SK-N-DZ (cell line): ENCODE data around the gene EIF4B. TPM values are rescaled to one million over a fixed set of nuclear protein-coding genes. Genes with fewer than 3 reads are reported as not detected.
"Not testable (repeated sequence)": the region's sequence is repeated elsewhere in the genome, so short reads cannot be mapped to it uniquely, and the experiment has no call there.

Source experiments
- DNase-seq: peaks from one replicate; pipeline ENCODE4 v3.0.0-alpha.2; 2015; ENCODE audit warnings: low spot score
- polyA plus RNA-seq, 2 experiments: library from polyadenylated mRNA; depleted of rRNA; stranded (reverse); fragments of >200 nt; gene quantifications; 2 replicates each; pipeline ENCODE4 v1.2.3, GENCODE V29; 2014

EIF4B gene
- polyA plus RNA-seq (2014; cell fraction: cytosol; rRNA removed): 453 and 511 TPM in 2 replicates
- 216 and 276 TPM in 2 replicates for polyA plus RNA-seq (2014; cell fraction: nucleus; rRNA removed)

DNA sequence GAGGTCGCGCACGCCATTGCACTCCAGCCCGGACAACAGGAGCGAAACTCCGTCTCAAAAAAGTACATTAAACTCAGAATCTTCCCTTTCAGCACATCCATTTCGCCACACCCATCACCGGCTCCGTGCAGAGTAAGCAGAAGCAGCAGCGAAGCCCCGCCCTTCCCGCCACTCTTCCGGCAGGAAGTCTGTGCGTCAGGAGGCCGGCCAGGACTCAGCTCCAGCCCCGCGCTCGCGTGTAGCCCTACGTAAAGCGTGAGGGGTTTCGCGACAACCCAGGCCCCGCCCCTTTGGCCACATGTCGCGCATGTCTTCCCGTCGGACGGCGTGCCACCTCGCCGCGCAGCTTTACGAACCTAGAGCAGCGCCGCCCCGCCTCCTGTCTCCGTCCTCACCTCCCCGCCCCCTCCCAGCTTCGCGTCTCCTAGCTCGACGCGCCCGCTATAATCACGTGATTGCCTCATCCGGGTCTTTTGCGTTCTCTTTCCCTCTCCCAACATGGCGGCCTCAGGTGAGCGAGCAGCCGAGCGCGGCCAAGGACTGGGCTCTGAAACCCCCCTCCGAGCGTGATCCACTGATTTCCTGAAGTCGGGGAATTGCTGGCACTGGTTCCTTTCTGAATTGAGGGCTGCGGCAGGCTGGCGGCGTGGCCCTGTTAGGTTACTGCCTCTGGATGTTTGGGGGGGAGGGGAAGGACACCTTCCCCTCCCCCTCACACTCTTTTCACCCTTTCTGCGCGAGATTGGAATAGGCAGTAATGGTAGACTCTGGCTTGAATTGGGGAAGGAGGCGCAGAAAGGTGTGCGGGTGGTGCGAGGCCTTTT, at the start of gene EIF4B:
TSS of gene EIF4B (plus strand) at position 471 of the 824 bp plus-strand sequence. CDS start at position 499, 28 bp downstream.
- DNase-seq: peak; percentile 100

- no peak for DNase-seq
These were observed 49.3 kb upstream of the EIF4B start for GRCh38 chr12:52956987-52957386.

- DNase-seq: no peak
These were observed 41.5 kb upstream of the EIF4B start for GRCh38 chr12:52964556-52965336.

DNA sequence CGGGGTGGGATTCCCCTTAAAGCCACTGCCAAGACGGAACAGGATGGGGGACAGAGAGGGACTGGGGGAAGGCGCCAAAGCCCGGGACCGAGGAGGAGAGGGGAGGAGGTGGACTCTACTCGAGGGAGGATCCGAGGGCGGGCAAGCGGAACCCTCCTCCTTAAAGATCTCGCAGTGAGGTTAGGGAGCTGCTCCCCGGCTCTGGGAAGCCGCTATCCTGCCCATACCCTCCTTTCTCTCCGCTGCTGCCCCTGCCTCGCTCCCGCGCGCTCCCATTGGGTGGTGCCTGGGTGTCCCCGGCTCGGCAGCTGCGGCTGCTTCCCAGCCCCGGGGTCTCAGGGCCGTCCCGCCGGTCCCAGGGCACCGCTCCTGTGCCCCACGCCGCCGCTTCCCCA, 40.9 kb upstream of the EIF4B start:
- DNase-seq: no peak

- no peak for DNase-seq
These were observed 37.0 kb upstream of the EIF4B start for GRCh38 chr12:52969166-52969795.

- DNase-seq: no peak
These were observed 36.3 kb upstream of the EIF4B start for GRCh38 chr12:52969828-52970569.

- no peak for DNase-seq
These were observed 34.5 kb upstream of the EIF4B start for GRCh38 chr12:52971679-52972329.

DNA sequence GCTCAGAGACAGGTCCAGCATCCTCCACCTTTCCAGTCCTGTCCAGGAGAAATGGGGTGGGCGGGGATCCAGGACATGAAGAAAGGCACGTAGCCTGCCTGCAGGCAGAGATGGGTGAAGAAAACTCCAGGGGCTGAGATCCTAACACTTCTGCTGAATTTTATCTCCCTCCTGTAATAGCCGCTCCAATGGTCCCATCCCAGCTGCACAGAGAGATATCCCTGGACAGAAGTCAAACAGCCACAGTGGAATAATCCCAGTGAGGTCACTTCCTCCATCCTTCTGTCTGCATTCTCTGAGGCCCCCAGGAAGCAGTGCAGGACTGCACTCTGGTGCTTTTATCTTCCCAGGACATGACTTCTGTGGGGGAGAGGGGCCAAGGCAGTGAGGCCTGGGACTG, 31.1 kb upstream of the EIF4B start:
- no peak for DNase-seq

DNA sequence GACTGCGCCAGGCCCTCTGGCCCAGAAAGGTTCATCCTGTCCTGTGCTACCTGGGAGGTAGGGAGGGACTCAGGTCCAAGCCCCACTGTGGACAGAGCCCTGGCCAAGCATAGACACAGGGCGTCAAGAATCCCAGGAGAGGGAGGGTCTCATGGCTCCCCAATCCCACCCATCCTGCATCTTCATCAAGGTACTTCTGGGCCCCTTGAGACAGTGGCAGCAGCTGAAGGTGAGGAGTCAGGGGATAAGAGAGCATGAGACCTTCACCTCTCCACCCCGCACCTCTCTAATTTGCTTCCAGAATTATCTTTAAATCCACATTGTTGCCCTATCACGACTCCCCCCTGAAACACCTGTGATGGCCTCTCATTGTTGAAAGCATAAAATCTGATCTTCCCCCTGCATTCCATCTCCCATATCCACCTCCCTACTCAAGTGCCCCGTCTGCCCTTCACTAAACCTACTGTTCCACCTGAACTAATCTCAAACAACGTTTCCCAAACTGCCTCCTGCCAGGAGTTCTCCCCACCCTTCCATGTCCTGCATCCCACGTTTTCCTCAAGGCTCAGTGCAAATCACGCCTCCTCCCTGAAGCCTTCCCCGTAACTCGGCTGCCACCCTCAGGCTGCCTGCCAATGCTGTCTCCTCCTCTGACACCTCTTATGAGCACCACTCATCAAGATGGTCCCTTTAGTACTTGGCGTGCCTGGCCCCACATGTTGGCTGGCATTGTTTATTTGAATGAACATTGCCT, 30.3 kb upstream of the EIF4B start:
- DNase-seq: no peak

DNA sequence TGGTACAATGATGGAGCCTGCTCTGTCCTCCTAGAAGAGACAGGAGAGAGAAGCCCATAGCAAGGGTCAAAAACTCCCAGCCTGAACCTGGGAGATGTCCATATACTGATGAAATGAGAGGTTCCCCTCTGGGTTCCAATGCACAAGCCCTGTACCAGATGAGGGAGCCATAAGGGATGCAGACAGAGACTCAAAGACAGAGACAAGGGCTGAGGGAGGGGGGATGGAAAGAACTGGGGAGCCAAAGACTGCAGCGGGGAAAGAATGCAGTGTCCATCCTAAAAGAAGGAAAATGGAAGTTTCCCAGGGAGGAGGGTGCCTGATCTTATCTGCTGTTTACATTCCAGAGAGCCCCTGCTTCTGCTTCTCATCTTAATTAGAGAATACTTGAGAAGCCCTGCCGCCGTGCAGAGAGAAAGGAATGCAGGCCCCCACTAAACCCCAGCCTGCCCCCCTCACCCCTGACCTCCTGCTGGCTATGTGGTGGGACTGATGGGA, 29.6 kb upstream of the EIF4B start:
- no peak for DNase-seq

DNA sequence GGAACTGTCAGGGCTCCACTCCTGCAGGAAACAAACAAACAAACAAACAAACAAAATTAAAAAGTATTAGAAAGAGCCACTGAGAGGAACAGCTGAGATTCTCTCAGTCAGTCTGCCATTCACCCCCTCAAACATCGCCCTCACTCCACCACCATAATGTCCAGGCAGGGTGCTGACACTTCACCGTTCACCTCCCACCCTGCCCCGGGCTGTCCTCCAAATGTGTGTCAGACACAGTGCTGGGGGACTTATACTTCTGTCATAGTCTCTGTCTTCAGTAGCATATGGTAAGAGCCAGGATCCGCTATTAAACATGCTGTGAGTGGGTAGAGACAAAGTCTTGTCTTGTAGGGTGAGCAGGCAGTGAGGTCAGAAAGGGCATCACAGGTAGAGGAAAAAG, 29.1 kb upstream of the EIF4B start:
- no peak for DNase-seq

DNA sequence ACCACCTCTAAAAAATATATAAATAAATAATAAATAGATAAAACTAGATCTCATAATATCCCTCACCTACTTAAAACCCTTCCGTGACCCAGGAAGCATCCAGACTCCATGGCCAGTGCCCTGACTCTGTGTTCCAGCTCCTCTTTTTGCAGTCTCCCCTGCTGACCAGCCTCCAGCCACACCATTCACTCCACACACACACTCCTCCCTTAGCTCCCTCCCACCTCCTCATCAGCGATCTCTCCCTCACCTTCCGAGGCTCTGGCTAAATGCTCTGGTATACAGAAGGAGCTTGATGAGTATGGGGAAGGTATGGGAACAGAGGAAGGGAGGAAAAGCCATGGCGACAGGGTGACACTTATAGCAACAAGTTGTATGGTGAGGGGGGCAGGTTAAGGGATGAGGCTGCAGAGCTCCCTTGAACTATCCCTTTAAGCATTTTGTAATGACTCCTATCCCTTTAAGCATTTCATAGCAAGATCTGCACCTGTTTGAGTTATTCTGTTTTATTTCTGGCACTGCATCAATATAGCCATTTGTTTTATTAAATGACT, 26.1 kb upstream of the EIF4B start:
- DNase-seq: no peak

- DNase-seq: peak; percentile 92
These were observed 25.4 kb upstream of the EIF4B start for GRCh38 chr12:52980650-52981423.

DNA sequence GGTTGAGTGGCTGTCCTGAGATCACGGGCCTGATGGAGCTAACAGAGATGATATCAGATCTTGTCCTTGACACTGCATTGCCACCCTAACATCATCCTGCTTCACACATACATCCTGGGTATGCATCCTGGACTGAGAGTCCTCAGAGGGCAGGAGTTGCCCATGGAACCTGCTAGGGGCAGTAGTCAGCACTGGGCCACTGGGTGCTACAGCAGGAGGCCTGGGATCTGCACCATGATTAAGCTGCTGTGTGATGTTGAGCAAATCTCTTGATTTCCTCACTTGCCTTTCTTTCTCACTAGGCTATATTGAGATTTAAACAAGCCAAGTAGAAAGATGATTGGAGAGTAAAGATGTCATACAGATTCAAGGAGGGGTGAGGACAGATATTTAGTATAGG, 22.1 kb upstream of the EIF4B start:
- DNase-seq: no peak

- DNase-seq: no peak
These were observed 17.4 kb upstream of the EIF4B start for GRCh38 chr12:52988898-52989297.

DNA sequence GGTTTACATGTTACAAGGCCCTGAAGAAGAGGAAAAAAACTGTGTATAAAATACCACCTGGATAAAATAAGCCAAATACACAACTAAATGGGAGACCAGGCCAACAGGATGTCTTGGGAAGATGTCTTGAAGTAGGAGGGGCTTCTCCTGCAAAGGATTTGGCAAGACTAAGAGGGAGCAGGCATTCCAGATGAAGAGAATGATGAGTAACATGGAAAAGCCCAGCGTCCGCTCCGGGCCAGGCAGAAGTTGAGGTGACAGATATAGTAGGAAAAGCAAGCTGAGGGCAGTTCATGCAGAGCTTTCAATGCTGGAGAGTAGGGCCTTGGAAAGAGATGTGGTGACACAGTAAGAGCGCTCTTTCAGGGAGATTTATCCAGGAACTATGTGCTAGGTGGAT, 16.1 kb upstream of the EIF4B start:
- no peak for DNase-seq

DNA sequence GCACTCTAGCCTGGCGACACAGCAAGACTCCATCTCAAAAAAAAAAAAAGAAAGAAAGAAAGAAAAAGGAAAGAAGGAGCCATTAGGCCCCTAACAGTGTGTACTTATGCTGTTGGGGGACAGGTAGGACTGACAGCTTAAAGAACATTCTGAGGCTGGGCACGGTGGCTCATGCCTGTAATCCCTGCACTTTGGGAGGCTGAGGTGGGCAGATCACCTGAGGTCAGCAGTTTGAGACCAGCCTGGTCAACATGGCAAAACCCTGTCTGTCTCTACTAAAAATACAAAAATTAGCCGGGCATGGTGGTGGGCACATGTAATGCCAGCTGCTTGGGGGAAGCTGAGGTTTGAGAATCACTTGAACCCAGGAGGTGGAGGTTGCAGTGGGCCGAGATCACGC, 14.0 kb upstream of the EIF4B start:
- DNase-seq: not testable (repeated sequence)

- DNase-seq: no peak
These were observed 13.3 kb upstream of the EIF4B start for GRCh38 chr12:52992699-52993557.
